ENCODE results near the gene RGS17. TPM values are rescaled to one million over a fixed set of nuclear protein-coding genes. Genes with fewer than 3 reads are reported as not detected.

The RGS17 gene
- total and polyA plus RNA-seq, 2 of the 13 experiments (the other 11 are each of a cell fraction or from before 2014, with no cell fraction given), result 0.04 TPM; not detected in 1

DNA sequence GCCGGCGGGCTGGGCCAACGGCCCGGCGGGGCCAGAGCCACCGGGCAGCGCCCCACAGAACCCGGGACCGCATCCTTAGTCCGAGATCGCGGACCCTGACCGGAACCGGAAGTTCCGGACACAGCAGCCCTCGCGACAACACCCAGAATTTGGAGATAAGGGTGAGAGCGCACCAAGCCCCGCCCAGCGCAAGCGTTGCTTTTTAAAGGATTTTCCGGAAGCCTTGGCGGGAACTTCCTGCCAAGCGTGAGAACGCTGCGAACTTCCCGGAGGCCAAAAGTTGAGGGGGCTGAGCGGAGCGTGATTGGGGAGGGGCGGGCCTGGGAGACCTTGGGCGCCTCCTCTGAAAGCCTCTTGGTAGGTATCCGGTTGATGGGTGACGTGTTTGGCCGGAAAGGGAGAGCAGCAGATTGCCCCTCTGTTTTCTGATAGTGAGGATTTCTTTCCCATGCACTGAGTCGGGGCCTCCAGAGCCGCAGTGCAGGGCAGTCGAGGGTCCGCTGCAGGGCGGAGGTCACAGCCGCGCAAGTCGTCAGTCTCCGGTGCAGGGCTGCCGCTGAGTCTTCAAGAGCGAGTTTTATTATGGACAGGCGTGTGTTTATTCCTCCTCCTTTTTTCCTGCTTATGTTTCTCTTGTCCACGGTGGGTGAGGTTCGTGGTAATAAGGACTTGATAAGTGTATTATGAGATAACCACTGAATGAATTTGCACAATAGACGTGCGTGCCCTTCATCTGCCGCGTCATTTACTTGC lies 128.3 kb downstream of the RGS17 start, which contains the start of gene MTRF1L (continued):
- TF ChIP-seq, protein P1, sequence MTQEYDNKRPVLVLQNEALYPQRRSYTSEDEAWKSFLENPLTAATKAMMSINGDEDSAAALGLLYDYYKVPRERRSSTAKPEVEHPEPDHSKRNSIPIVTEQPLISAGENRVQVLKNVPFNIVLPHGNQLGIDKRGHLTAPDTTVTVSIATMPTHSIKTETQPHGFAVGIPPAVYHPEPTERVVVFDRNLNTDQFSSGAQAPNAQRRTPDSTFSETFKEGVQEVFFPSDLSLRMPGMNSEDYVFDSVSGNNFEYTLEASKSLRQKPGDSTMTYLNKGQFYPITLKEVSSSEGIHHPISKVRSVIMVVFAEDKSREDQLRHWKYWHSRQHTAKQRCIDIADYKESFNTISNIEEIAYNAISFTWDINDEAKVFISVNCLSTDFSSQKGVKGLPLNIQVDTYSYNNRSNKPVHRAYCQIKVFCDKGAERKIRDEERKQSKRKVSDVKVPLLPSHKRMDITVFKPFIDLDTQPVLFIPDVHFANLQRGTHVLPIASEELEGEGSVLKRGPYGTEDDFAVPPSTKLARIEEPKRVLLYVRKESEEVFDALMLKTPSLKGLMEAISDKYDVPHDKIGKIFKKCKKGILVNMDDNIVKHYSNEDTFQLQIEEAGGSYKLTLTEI (CRISPR knock-in tag; conservative IDR thresholded peaks at IDR 0.05), result no peak
- TF ChIP-seq MED13 (CRISPR knock-in tag; IDR thresholded peaks at IDR 0.05) (no peak), EZH2 (conservative IDR thresholded peaks at IDR 0.05; ENCODE audit: low read depth, low read length) (no peak), ONECUT2 (CRISPR knock-in tag; IDR thresholded peaks at IDR 0.05) (peak; percentile 54; the same call in 1 of the 2 replicates), ZNF569 (CRISPR knock-in tag; IDR thresholded peaks at IDR 0.05; ENCODE audit: borderline replicate concordance) (no peak), MAZ (IDR thresholded peaks at IDR 0.05; ENCODE audit: borderline replicate concordance, low read depth, low read length) (peak; percentile 79; the same call in 1 of the 2 replicates), MAZ (CRISPR knock-in tag; IDR thresholded peaks at IDR 0.05; ENCODE audit: low read depth) (peak; percentile 90), ZNF207 (IDR thresholded peaks at IDR 0.05; ENCODE audit: borderline replicate concordance) (no peak), EHMT2 (IDR thresholded peaks at IDR 0.05; ENCODE audit: borderline replicate concordance, low read depth, low read length) (no peak), MXD4 (CRISPR knock-in tag; IDR thresholded peaks at IDR 0.05) (peak; percentile 86), KLF16 (CRISPR knock-in tag; IDR thresholded peaks at IDR 0.05) (peak in 1 of 2 experiments; percentile 76; a peak in 2 of 4 replicates), XRCC5 (optimal IDR thresholded peaks at IDR 0.05; ENCODE audit: low read length) (no peak), ZFY (CRISPR knock-in tag; IDR thresholded peaks at IDR 0.05) (peak; percentile 65), ETV5 (CRISPR knock-in tag; IDR thresholded peaks at IDR 0.05; ENCODE audit: borderline replicate concordance) (peak; percentile 87), HMG20B (CRISPR knock-in tag; conservative IDR thresholded peaks at IDR 0.05) (peak; percentile 59; the same call in 1 of the 2 replicates), SKI (IDR thresholded peaks at IDR 0.05; ENCODE audit: partially characterized antibody) (no peak), ZSCAN29 (CRISPR knock-in tag; conservative IDR thresholded peaks at IDR 0.05) (no peak), ZNF773 (CRISPR knock-in tag; IDR thresholded peaks at IDR 0.05; ENCODE audit: borderline replicate concordance) (0 out of 2 replicates have a peak, but pooled peaks have one; percentile 64), ZNF660 (CRISPR knock-in tag; IDR thresholded peaks at IDR 0.05; ENCODE audit: borderline replicate concordance, low read depth) (no peak)
- TF ChIP-seq, protein P2, sequence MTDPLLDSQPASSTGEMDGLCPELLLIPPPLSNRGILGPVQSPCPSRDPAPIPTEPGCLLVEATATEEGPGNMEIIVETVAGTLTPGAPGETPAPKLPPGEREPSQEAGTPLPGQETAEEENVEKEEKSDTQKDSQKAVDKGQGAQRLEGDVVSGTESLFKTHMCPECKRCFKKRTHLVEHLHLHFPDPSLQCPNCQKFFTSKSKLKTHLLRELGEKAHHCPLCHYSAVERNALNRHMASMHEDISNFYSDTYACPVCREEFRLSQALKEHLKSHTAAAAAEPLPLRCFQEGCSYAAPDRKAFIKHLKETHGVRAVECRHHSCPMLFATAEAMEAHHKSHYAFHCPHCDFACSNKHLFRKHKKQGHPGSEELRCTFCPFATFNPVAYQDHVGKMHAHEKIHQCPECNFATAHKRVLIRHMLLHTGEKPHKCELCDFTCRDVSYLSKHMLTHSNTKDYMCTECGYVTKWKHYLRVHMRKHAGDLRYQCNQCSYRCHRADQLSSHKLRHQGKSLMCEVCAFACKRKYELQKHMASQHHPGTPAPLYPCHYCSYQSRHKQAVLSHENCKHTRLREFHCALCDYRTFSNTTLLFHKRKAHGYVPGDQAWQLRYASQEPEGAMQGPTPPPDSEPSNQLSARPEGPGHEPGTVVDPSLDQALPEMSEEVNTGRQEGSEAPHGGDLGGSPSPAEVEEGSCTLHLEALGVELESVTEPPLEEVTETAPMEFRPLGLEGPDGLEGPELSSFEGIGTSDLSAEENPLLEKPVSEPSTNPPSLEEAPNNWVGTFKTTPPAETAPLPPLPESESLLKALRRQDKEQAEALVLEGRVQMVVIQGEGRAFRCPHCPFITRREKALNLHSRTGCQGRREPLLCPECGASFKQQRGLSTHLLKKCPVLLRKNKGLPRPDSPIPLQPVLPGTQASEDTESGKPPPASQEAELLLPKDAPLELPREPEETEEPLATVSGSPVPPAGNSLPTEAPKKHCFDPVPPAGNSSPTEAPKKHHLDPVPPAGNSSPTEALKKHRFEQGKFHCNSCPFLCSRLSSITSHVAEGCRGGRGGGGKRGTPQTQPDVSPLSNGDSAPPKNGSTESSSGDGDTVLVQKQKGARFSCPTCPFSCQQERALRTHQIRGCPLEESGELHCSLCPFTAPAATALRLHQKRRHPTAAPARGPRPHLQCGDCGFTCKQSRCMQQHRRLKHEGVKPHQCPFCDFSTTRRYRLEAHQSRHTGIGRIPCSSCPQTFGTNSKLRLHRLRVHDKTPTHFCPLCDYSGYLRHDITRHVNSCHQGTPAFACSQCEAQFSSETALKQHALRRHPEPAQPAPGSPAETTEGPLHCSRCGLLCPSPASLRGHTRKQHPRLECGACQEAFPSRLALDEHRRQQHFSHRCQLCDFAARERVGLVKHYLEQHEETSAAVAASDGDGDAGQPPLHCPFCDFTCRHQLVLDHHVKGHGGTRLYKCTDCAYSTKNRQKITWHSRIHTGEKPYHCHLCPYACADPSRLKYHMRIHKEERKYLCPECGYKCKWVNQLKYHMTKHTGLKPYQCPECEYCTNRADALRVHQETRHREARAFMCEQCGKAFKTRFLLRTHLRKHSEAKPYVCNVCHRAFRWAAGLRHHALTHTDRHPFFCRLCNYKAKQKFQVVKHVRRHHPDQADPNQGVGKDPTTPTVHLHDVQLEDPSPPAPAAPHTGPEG (CRISPR knock-in tag; IDR thresholded peaks at IDR 0.05), result no peak; the same call in 1 of the 2 replicates
- TF ChIP-seq, protein P3, sequence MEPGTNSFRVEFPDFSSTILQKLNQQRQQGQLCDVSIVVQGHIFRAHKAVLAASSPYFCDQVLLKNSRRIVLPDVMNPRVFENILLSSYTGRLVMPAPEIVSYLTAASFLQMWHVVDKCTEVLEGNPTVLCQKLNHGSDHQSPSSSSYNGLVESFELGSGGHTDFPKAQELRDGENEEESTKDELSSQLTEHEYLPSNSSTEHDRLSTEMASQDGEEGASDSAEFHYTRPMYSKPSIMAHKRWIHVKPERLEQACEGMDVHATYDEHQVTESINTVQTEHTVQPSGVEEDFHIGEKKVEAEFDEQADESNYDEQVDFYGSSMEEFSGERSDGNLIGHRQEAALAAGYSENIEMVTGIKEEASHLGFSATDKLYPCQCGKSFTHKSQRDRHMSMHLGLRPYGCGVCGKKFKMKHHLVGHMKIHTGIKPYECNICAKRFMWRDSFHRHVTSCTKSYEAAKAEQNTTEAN (CRISPR knock-in tag; conservative IDR thresholded peaks at IDR 0.05), result peak; percentile 82
